Globus pallidus (tissue), 1 donor: ENCODE results near the gene KLF16.
A peak's percentile ranks its signal among the peaks of the same experiment; 100 is the strongest.

Source experiments
- DNase-seq: peaks from one replicate; pipeline ENCODE4 v3.0.0-alpha.2; 2015; ENCODE audit warnings: low spot score

Gene KLF16

DNA sequence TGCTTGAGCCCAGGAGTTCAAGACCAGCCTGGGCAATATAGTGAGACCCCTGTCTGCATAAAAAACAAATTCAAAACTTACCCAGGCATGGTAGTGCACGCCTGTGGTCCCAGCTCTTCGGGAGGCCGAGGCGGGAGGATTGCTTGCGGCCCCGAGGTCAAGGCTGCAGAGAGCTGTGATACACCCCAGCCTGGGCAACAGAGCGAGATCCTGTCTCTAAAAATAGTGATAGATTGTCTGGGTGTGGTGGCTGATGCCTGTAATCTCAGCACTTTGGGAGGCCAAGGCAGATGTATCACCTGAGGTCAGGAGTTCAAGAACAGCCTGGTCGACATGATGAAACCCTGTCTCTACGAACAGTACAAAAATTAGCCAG, 4.0 kb upstream of the KLF16 start:
- DNase-seq = no peak

DNA sequence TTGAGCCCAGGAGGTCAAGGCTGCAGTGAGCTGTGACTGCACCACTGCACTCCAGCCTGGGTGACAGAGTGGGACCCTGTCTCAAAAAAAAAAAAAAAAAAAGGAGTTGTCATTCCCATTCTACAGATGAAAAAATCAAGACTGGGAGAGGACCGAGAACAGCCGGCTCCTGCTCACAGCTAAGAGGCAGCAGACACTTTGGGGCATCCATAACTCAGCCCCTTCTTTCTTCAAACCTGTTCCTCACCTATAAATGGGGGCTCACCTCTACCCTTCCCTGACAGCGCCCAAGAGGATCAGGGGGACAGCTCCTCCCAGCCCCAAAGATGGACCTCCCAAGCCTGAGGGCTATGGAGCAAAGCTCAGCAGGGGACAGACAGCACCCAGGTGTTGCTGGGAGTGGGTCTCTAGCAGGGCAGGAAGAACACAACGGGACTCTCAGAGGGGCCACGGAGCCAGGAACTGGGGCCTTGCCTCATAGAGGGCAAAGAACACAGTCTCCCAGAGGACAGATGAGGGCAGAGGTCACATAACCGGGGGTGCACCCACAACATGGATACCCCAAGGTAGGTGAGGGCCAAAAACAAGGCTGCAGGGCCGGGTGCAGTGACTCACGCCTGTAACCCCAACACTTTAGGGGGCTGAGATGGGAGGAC, 3.4 kb upstream of the KLF16 start:
- DNase-seq = no peak

DNA sequence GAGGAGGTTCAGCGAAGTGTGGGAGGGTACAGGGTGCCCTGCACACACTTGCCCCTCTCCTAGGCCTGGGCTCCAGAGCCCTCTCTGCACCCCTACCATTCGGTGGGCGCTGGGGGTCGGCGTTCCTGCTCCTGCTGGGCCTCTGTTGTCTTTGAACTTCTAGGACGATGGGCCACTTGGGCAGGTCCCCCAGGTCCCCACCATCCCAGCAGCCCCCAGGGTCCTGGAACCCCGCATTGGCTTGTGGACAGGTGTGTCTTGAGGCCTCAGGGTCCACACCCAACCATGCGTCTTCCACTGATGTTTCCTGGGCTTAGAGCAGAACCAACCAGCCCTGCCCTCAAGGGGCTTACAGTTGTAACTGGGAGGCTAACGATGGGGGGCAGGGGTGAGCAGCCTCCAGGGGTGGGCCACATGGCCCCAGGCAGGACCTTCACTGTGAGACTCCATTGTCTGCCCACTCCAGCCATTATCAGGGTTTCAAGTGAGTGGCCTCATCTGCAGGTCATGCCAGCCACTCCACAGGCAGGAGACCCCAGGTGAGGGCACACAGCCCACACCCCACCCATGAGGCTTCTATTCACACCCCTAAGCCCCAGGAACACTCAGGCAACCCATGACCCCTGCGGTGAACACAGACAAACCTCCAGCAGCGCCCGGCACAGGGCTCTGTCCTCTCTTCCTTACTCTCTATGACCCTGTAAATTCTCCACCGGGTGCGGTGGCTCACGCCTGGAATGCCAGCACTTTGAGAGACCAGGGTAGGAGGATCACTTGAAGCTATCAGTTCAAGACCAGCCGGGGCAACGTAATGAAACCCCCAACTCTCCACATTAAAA, 2.0 kb upstream of the KLF16 start:
- DNase-seq = no peak

DNA sequence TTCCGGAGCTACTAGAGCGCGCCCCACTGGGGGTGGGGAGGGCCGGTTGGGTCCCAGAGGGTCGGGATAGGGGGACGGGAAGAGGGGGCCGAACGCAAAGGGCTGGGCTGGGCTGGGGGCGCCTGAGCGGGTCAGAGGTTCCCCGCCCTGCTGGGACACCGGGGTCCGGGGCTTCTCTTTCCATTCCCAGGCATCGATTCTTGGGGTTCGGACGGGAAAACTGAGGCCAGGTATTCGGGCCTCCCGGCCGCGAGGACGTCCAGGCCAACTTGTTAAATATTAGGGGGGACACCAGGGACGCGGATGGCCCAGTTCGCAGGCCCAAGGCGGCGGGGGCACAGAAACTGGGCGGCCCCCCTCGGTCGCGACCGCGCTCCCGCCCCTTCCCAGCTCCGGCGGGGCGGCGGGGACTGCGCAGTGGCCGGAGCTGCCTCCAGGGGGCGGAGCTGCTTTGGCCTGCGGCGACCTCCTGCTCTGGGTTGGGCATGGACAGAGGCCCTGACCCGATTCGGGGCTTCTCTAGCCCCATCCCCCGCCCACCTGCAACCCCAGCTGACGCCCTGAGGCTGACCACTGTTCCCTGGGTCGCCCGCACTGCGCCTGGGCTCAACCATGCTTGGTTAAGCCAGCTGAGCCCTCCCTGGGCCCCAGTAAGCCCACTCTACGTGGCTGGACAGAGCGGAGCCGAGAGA, 1.2 kb upstream of the KLF16 start:
- DNase-seq = no peak

DNA sequence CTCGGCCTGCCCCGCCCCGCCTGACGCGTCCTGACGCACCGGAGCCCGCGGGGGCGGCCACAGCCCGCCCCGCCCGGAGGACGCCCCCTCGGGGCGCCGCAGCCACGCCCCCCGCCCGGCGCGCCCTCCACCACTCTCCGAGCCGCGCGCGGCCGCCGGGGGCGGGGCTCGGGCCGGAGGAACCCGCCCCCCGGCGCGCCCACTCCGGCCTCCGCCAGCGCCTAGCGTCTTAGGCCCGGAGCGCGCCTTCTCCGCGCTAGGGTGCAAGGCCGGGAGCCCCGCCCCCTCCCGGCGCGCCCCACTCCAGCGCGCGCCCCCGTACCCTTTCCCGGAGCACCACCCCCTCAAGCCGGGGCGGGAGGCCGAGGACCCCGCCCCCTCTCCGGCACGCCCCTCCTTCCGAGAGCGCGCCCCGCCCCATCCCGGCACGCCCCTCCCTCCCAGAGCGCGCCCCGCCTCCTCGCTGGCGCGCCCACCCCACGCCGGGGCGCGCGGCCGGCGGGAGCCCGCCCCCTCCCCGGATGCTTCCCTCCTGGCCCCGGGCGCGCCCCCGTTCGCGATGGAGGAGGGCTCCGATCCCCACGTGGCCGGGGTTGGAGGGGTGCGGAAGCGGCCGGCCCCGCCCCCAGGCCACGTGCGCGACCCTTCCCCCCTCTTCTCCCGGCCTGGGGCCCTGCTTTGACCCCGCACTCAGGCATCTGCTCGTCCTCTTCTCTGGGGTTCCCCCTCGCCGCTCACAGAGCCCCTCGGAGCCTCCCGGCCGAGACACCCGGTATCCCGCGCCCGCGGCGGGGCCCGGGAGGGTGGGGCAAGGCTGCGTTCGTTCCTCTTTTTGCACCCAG, 480 bp upstream of the KLF16 start:
- peak; percentile 87 for DNase-seq

DNA sequence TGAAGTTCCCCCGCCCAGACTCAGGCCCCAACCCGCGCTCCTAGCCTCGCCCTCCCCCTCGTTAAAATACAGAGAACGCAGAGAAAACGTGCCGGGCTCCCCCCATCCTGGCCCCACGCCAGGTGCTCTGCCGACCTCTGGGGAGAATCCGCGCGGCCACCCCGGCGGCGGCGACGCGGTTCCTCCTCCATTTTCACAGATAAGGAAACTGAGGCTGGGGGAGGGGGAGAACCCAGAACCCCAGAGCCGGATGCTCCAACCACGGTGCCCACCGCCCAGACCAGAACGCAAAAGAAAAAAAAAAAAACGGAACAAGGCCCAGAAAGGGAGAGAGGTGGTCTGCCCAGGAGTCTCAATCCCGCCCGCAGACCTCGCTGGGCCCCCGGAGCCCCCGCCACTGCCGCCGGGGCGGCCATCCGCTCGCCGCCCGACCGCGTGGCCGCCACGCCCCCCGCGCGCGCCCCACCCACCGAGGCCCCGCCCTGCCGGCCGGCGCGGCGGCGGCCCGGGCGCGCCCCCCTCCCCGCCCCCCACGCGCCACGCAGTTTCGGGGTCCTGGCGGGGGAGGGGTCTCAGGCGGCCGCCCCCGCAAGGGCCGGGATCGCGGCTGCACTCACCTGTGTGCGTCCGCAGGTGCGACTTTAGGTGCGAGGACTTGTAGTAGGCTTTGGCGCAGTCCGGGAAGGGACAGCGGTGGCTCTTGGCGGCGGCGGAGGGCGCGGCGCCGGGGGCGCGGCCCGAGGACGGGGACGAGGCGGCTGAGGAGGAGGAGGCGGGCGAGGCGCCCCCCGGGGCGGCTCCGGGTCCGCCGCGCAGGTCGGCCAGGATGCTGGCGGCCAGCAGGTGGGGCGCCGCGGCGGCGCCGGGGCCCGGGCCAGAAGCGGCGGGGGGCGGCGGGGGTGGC, 703 bp downstream of the KLF16 start:
- DNase-seq = no peak

DNA sequence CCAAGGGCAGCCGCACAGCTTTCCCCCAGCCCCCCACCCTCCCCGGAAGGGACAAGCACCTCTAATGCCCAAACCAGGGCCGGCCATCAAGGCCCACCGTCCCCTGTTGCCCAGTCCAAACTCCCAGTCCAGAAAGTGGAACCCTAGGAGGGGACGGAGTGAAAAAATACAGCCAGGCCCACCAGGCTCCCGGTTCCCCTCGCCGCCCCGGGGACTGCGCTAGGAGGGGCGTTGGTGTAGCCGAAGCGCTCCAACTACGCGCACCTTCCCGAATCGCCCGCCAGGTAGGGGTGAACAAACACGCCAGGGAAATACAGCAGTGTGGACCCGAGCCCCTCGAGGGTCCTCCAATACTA, 1.3 kb downstream of the KLF16 start:
- DNase-seq = no peak

DNA sequence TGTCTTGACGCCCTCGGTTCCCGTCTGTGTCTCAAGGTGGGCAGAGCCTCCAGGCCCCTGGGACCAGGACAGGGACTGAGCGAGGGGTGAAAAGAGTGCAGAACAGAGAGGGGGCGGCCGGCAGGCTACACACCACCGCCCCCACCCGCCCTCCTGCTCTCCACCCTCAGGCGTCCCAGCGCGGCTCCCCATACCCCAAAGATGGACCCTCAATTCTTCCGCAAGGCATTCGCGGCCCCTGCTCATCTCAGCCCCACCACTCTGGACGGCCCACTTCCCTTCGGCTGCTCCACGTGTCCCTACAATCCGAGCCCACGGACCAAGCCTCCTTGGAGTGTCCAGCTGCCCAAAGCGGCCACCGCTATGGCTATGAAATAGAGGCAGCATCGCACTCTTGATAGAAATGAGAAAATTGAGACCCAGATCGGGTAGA, 1.8 kb downstream of the KLF16 start:
- no peak for DNase-seq

DNA sequence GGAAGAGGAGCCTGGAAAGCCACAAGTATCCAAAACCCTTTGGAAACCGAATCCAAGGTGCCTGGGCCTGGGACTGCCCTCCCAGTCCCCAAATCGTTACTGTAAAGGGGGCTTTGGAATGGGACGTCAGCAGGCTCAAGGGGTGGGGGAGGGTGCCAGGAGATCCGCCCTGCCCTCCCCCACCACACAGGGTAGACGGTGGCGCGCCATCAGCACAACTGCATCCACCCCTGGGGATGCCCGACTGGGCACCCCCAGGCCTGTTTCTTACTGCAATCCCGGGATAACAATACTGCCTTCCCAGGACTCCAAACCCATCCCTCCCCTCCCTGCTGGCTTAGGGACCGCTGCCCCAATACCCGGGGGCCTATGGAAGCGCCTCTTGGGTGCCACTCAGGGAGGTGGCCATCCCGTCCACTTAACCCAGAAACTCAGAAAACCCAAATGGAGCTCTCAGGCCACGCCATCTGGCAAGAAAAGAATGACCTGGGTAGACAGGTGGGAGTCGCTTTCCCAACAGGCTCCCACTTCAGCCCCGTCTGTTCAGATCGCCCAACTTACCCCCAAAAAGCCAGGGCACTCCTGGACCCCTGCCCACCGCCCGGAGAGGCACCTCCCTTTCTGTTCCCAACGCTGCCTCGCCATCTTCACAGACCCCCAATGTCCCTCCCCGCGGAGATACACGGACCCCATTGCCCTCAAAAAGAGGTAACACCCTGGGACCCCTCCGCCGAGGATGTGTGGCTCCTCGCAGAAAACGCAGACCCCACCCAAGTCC, 2.4 kb downstream of the KLF16 start:
- no peak for DNase-seq

DNA sequence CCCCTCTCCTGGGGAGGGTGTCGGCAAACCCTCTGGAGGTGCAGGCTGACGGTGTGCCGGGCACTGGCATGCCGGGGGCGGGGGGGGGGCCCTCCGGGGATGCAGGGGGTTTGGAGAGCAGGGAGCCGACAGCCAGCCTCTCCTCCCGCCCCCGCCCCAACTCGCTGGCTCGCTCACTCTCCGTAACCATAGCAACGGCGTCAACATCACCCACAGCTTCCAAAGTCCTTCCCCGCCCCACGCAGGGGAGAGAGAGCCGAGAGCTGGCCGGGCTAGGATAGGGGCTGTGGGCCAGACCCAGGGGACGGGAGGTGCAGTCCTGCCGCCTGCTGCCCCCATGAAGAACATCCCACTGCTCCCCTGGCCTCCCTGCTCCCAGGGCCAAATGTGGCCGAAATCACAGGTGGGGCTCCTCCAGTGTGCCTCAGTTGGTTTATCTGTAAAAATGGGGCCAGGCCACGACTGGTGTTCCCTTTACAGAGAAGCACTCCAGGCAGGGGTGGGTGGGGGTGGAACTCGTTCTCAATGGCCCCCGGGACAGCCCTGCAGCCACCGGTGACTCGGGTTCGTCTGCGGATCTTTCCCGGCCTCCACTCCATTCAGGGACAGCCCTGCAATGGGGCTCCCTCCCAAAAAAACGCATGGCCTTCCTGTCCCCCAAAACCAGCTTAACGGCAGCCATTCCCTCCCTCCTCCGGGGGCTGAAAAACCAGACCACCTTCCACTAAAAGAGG, 3.2 kb downstream of the KLF16 start:
- no peak for DNase-seq

DNA sequence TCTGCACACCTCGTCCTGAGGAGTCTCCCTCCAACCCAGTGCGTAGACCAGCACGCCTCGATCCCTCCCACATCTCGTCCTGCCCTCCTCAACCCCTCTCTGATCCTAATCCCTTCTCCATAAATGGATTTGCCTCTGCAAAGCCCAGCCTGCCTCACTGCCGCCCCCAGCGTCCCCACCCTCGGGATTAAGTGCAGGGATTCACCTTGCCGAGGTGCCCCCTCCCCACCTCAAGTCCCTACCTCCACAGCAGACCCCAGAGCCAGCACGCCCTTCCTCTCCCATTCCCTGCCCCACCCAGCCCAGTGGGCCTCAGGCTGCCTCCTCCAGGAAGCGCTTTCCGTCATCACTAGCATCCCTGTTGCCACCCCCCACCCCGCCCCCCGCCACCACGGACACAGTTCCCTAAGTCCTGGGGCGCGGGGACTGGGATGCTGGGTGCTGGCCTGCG, 4.0 kb downstream of the KLF16 start:
- no peak for DNase-seq

DNA sequence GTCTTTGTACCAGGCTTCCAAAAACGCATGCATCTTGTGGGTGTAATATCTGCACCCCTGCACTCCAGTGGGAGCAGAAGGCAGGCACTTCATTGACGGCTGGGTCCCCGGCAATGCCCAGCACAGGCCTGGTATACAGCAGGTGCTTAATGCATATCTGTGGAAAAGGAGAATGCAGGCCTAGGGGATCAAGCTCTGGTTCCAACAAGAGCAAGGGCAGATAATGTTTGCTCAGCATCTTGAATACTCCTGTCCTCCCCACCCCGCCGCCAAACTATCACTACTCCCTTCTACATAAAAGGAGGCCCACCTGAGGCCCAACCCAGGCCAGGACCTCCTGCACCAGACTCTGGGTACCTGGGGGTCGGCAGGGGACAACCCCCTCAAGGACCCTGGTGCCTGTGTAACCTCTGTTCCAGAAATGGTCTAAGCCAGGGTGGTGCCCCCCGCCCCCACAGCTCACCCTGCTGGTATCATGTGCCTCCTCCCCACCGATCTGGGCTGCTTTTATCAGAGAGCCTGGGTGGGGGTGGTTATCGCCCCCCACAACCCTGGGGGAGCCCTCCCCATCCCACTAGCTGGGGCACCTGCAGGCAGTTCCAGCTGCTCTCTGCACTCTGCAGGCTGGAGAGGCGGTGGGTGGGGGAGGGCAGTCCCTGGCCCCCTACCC, 4.8 kb downstream of the KLF16 start:
- DNase-seq = no peak

DNA sequence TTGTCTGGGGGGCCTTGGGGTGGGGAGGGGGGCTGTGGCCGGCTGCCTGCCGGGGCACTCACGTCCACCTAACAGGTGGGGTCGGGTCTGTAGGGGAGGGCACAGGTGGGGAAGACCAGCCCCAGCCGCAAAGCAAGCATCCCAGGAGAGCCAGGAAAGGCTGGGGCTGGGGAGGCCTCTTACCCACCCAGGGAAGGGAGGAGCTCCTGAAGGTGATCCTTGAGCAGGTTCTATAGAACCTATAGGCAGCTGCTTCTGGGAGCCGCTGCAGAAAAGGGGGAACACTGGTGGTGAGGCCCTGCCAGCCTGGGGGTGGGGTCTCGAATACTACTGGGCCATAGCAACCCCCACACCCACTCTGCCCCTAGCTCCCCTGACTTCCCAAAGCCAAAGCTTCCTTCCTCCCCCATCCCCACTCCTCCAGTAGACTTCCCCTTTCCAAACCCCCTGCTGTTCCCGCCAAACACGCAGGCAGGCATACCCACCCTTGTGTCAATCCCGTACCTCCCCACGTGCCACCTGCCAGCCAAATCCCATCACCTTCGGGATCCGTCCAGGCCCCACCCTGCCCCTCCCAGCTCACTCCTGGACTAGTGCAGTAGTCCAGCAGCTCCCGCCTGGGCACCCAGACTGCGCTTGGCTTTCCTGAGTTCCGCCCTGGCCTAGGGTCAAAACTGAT, 5.6 kb downstream of the KLF16 start:
- DNase-seq = no peak

DNA sequence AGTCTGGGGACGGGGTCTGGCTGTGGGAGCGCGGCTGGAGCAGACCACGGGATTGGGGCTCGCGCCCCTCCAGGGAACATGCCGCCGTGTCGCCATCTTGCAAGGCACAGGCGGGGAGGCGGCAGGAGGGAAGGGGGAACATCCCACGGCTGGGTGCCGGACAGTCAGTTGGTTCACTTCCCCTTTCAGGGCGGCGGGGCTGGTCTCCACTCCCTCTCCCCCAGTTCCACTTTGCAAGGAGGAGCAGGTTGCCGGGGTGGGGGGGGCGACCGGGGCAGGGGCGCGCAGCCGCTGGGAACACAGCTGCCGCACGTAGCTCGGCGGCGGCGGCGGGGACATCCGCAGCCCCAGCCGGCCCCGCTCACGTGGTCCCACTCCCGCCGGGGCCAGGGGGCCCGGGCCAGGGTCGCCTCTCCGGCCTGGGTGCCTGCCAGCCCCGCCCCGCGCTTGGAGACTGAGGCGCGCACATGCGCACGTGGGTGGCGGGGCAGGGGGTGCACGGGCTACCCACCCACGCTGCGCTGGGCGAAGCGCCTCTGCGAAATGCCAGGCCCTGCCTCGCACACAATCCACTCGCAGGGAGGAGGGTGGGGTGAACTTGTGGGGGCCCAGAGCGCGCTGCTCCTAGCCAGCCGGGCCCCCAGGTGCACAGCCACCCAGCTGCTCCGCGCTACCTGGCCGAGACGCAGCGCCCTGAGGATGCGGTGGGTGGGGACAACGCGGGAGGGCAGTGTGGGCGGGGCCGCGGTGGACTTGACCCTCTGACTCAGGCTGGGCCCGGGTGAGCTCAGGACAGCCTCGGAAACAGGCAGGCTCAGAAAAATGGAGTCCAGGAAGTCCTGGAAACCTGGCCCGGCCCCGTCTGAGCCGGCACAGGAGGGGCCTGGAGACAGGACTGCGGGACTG, 6.4 kb downstream of the KLF16 start:
- DNase-seq = no peak

DNA sequence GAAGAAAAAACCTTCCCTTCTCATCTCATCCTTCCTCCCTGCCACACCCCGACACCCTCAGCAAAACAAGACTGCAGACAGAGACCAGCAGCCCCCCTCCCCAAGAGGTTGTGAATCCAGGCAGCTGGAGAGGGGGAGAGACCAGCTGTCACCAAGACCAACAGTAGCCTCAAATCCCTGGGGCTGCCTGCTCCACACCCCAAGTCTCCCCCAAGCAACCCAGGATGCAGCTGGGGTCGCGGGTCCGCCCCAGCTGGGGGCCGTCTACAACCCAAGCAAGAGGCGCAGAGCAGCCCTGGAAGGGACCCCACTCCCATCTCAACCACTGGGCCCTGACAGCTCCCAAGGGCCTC, 7.1 kb downstream of the KLF16 start:
- DNase-seq = no peak

DNA sequence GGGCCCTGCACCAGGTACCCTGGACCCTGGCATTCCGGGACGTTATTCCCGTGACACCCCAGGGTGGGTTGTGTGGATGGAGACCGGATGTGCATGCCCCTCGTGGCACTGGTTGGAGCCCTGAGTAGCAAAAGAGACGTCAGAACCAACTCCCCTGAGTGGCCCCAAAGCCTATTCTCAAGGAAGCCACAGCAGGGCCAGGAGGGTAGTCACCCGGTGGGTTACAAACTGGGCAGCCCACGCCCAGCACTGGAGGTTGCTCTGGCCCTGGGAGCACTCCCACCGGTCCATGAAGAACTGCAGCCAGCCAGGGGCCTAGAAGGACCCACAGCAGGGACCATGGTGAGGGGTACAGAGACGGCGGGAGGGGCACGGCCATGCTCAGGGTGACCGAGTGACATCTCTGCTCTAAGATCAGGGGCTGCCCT, 7.5 kb downstream of the KLF16 start:
- DNase-seq = no peak

DNA sequence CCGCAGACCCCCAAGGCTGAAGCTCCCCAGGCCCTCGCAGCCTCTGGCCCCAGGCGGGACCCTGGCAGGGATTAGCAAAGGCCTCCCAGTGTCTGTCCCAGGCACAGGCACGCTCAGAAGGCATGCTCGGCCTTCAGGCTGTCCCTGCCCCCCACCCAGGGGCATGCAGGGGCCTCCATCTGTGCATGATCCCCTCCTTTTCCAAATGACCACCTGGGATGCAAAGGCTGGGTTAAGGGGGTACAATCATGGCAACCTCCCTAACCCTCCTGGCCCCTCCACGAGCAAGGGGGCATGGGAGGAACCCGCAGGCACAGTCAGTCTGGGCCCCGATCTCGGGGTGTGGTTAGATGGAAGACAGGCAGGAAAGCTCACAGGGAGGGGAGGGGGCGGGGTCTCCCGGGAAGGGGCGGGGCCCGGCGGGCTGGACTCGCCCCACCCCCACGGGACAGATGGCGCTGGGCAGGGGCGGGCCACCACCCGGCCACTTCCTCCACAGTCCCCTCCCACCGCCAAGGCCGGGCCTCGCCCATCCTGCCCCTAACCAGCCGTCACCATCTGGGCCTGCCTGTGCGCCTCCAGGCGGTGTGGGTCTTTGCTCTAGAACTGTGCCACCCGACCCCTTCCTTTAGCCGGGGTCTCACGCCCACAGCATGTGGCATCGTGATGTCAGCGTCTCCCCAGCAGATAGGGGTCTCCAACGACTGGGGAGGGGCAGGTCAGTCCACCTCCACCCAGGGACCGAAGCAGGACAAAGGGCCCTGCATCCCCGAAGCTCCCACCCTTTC, 8.1 kb downstream of the KLF16 start:
- peak; percentile 73 for DNase-seq
